GM18951 (cell line): Measurements from ENCODE around the gene SLC45A1.

Experiments
- POLR2A ChIP-seq: IDR thresholded peaks from 4 replicates; pipeline ENCODE4 v1.6.1; 2011; ENCODE audit warnings: mild to moderate bottlenecking; ENCODE audit not compliant: insufficient read length, insufficient read depth; ENCODE audit errors: extremely low read depth
- in situ Hi-C: fragments of 300-500 bp; cut with MboI; formaldehyde crosslinking; loops from one replicate; pipeline ENCODE4 v1.12.0; 2022; ENCODE audit warnings: low sequenced_read_pairs, mixed read lengths, inconsistent platforms; ENCODE audit not compliant: unreplicated experiment

The SLC45A1 gene

GRCh38 chr1:8364528-8365442 lies 46.9 kb downstream of the SLC45A1 start:
- in situ Hi-C loops = no loop called here

GRCh38 chr1:8365661-8366362 lies 47.9 kb downstream of the SLC45A1 start:
- TF ChIP-seq POLR2A = no peak
- in situ Hi-C loops = no loop called here

More at GRCh38 chr1:8364528-8365442, 46.9 kb downstream of the SLC45A1 start:
- TF ChIP-seq POLR2A = no peak

GRCh38 chr1:8367571-8368194 lies 49.8 kb downstream of the SLC45A1 start:
- no peak for TF ChIP-seq POLR2A
- in situ Hi-C loops = no loop called here

DNA sequence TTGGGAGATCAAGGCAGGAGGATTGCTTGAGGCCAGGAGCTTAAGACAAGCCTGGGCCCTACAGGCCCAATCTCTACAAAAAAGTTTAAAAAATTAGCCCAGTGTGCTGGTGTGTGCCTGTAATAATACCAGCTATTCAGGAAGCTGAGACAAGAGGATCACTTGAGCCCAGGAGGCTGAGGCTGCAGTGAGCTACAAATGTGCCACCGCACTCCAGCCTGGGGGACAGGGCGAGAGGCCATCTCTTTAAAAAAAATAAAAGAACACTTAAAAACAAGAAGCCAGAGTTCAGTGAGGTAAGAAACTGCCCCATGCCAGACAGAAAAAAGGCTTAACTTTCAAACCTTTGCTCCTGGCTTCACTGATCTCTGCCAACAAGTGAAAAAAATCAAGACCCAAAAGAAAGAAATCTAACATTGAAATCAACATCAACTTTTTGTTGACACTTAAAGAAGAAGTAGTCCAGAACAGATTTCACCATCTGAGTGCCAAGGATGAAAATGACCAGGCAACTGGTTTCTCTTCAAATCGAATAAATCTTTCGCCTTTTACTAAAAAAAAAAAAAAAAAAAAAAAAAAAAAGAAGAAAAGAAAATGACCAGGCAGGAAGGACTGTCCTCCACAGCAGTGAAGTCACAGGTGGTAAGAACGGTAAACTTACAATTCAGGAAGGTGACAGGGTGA lies 51.2 kb downstream of the SLC45A1 start:
- in situ Hi-C loops = no loop called here
- TF ChIP-seq POLR2A = no peak

- in situ Hi-C loops = no loop called here
- TF ChIP-seq POLR2A = no peak
Measured at GRCh38 chr1:8370046-8370881, 52.4 kb downstream of the SLC45A1 start.

- TF ChIP-seq POLR2A = no peak
- in situ Hi-C loops = no loop called here
Measured at GRCh38 chr1:8370905-8371315, 53.0 kb downstream of the SLC45A1 start.

DNA sequence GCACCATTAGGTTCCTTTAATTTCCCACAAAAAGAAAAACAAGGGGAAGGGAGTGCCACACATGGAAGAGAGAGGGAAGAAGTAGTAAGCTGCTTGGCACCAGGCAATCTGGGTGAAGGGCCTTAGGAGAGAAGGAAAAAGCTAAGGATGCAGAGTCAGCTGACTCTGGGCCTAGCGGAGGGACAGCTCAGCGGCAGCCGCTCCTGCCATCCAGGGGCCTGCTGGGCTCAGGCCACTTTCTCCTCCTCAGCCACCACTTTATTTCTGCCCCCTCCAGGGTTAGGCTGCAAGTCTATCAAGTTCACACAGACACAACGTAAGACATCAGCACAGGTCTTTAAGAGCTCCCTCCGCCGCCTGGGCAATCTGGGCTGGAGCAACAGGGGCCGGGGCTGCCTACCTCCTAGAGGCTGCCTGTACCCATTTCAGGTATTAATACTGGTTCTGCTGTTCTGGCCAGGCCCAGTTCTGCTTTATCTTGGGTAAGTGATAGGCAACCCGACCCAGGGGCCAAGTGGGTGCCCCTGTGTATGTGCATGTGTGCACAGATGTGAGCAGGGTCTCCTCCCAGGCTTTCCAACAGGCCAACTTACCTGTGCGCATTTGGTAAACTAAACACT lies 53.6 kb downstream of the SLC45A1 start:
- no peak for TF ChIP-seq POLR2A
- in situ Hi-C loops = no loop called here

GRCh38 chr1:8373125-8373524 lies 55.2 kb downstream of the SLC45A1 start:
- no peak for TF ChIP-seq POLR2A
- in situ Hi-C loops = no loop called here

DNA sequence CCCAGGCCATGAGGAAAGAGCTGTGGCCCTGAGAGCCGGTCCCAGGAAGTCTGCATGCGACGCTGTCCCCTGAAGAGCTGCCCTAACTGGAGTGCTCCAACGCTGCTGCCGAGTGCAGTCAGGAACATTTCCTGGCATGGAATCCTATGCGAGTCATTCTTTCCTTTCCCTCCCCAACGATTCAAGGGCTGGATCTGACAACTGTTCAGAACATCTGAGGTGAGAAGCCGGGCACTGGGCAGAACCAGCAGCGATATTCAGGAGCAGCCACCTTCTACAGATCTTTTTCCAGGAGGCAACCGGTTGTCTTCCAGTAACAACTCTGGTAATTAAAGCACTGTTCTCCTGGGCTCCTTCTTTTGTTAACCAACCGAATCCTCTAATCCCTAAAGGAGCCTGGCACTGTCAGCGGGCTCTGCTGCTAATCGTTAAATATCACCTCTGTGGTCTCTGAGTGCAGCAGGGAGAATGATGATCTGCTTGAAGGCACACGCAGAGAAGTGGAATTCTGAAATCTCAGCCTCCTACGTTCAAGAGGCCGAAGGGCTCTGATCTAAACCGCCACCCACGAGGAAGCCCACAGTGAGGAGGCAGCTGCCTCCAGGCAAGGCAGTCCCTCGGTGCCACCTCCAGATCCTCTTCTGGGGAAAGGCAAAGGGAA lies 55.8 kb downstream of the SLC45A1 start:
- in situ Hi-C loops = no loop called here
- no peak for TF ChIP-seq POLR2A

DNA sequence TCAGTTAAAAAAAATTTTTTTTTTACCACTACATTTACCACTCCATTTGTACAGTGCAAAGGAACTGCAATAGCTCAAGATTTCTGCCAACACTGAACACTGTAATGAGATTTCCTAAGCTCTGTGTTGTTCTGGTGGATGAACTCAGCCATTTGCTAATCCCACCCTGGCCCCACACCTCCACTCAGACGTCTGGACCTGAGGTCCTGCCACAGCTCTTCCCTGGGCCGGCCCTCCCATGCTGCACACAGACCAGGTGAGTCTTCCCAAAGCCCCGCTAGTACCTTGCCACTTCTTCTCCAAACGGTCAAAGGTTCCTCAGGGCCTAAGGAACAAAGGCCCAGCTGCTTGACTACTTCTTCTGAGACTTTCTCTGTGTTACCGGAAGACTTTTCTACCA lies 56.4 kb downstream of the SLC45A1 start:
- no peak for TF ChIP-seq POLR2A
- in situ Hi-C loops = no loop called here

GRCh38 chr1:8374812-8375211 lies 56.9 kb downstream of the SLC45A1 start:
- in situ Hi-C loops = no loop called here
- TF ChIP-seq POLR2A = no peak

DNA sequence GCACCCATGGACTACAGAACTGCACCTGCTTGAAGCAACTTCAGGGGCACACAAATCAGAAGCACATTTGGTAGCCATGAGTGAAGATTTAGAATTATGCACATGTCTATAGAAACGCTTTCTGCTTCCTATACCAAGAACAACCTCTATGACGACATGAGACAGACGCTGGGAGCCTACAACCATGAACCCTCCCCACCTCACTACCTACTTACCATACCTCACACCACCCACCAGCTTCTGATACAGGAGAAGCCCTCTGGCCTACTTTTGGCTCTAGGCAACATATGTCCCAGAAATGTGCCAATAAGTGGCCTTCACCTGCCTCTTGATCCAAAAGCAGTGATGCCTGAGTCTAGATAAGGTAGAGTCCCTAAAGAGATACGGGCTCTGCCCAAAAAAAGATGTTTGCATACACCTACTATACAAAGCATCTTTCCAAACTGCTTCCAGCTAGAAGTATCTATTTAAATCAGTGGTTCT lies 58.5 kb downstream of the SLC45A1 start:
- in situ Hi-C loops = no loop called here
- no peak for TF ChIP-seq POLR2A
